Vagina (tissue), 2 donors: ENCODE measurements around the gene SLAMF9. TPM values are rescaled to one million over a fixed set of nuclear protein-coding genes. Genes with fewer than 3 reads are reported as not detected.

ENCODE experiments used
- DNase-seq, 2 donors: peaks; one replicate each; pipeline ENCODE4 v3.0.0-alpha.2; 2017; ENCODE audit errors: extremely low spot score in 2 of 2
- H3K27ac ChIP-seq: fragments of 200-600 bp; sonication (generic); one replicate; pipeline ENCODE4 v1.5.1; 2019
- H3K27me3 ChIP-seq: fragments of 200-600 bp; sonication (generic); one replicate; pipeline ENCODE4 v1.5.1; 2019
- H3K36me3 ChIP-seq, 2 donors: fragments of 200-600 bp; sonication (generic); one replicate each; pipeline ENCODE4 v1.5.1; 2017 to 2019
- H3K4me1 ChIP-seq: fragments of 200-600 bp; sonication (generic); one replicate; pipeline ENCODE4 v1.5.1; 2019
- H3K4me3 ChIP-seq, 2 donors: fragments of 200-600 bp; sonication (generic); 1 replicate in 1 of 2; 2 replicates in 1 of 2; pipeline ENCODE4 v1.5.1; 2016 to 2019
- H3K9me3 ChIP-seq: fragments of 200-600 bp; sonication (generic); one replicate; pipeline ENCODE4 v1.5.1; 2019
- POLR2A ChIP-seq, 2 donors: fragments of 450-650 bp; IDR thresholded peaks; one replicate each; pipeline ENCODE4 v1.6.1; 2017; ENCODE audit warnings: antibody characterized with exemption in 2 of 2, mild to moderate bottlenecking in 2 of 2, moderate library complexity in 2 of 2
- POLR2AphosphoS5 ChIP-seq, 2 donors: sonication (generic); formaldehyde crosslinking; IDR thresholded peaks; one replicate each; pipeline ENCODE4 v1.9.0; 2017; ENCODE audit warnings: antibody characterized with exemption in 2 of 2, mild to moderate bottlenecking in 2 of 2, low read depth in 1 of 2; ENCODE audit not compliant: insufficient read depth in 1 of 2
- intact Hi-C: fragments of 100-400 bp; cut with DNase I; formaldehyde crosslinking; loops from one replicate; pipeline ENCODE4 v1.15.1; 2023
- total RNA-seq: library from RNA; depleted of rRNA; stranded (reverse); fragments of >200 nt; gene quantifications from one replicate; pipeline ENCODE4 v1.2.3, GENCODE V29; 2016
- TF ChIP-seq, protein P1 (sequence below), 3 experiments: fragments of 450-650 bp in 2 of 3; fragments of 200-600 bp in 1 of 3; sonication (generic) in 1 of 3; IDR thresholded peaks; one replicate each; pipeline ENCODE4 v1.5.1; 2017 to 2019; ENCODE audit warnings: antibody characterized with exemption in 3 of 3, mild to moderate bottlenecking in 2 of 3, moderate library complexity in 2 of 3

Gene SLAMF9
- total RNA-seq, 1 donor from 2014 or later: not detected

DNA sequence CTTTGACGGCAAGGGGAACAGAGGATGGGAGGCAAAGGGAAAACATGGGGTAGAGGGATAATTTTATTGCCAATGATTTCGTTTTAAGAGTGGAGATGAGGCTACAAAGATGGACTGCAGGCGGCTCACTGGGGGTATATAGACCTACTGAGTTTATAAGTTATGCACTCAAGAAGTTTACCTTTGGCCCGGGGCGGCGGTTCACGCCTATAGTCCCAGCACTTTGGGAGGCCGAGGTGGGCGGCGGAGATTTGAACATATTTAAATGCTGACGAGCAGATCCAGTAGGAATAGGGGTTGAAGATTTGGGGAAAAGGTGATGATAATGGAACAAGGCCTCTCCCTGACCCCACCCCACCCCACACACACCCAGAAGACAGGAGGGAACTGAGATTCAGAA, 8.1 kb upstream of the SLAMF9 start:
- H3K27me3 ChIP-seq: no peaks in the 10 kb centered on the region
- H3K9me3 ChIP-seq: no peaks in the 10 kb centered on the region
- intact Hi-C loops: no loop called here
- peaks cover 25% of the 10 kb centered on the region for H3K4me1 ChIP-seq
- peak overlapping the region in 1 of 2 donors; percentile 21 for H3K4me3 ChIP-seq
- no peaks in the 10 kb centered on the region for H3K36me3 ChIP-seq
- H3K27ac ChIP-seq: peak overlapping the region; percentile 41
- DNase-seq: no peak
- TF ChIP-seq POLR2AphosphoS5 (IDR thresholded peaks at IDR 0.05; ENCODE audit: insufficient read depth in 1 of 2, low read depth in 1 of 2) (no peak), POLR2A (IDR thresholded peaks at IDR 0.05) (no peak)
- TF ChIP-seq, protein P1, sequence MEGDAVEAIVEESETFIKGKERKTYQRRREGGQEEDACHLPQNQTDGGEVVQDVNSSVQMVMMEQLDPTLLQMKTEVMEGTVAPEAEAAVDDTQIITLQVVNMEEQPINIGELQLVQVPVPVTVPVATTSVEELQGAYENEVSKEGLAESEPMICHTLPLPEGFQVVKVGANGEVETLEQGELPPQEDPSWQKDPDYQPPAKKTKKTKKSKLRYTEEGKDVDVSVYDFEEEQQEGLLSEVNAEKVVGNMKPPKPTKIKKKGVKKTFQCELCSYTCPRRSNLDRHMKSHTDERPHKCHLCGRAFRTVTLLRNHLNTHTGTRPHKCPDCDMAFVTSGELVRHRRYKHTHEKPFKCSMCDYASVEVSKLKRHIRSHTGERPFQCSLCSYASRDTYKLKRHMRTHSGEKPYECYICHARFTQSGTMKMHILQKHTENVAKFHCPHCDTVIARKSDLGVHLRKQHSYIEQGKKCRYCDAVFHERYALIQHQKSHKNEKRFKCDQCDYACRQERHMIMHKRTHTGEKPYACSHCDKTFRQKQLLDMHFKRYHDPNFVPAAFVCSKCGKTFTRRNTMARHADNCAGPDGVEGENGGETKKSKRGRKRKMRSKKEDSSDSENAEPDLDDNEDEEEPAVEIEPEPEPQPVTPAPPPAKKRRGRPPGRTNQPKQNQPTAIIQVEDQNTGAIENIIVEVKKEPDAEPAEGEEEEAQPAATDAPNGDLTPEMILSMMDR (IDR thresholded peaks at IDR 0.05): no peak

DNA sequence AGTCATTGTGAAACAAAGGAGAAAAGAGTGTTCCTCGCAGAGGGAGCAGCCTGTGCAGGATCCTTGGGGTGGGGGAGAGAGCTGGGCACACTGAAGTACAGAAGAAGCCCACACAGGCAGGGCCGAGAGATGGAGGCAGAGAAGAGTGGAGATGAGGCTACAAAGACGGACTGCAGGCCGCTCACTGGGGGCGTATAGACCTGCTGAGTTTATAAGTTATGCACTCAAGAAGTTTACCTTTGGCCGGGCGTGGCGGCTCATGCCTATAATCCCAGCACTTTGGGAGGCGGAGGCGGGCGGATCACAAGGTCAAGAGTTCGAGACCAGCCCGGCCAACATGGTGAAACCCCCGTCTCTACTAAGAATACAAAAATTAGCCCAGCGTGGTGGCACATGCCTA, 7.6 kb upstream of the SLAMF9 start:
- intact Hi-C loops: no loop called here
- peaks cover 25% of the 10 kb centered on the region for H3K4me1 ChIP-seq
- no peaks in the 10 kb centered on the region for H3K27me3 ChIP-seq
- H3K27ac ChIP-seq: peak overlapping the region; percentile 41
- H3K4me3 ChIP-seq: peak overlapping the region in 1 of 2 donors; percentile 21
- no peaks in the 10 kb centered on the region for H3K9me3 ChIP-seq
- H3K36me3 ChIP-seq: no peaks in the 10 kb centered on the region
- no peak for DNase-seq
- TF ChIP-seq POLR2A (IDR thresholded peaks at IDR 0.05) (no peak), POLR2AphosphoS5 (IDR thresholded peaks at IDR 0.05; ENCODE audit: insufficient read depth in 1 of 2, low read depth in 1 of 2) (no peak)
- TF ChIP-seq, protein P1 (IDR thresholded peaks at IDR 0.05): no peak

DNA sequence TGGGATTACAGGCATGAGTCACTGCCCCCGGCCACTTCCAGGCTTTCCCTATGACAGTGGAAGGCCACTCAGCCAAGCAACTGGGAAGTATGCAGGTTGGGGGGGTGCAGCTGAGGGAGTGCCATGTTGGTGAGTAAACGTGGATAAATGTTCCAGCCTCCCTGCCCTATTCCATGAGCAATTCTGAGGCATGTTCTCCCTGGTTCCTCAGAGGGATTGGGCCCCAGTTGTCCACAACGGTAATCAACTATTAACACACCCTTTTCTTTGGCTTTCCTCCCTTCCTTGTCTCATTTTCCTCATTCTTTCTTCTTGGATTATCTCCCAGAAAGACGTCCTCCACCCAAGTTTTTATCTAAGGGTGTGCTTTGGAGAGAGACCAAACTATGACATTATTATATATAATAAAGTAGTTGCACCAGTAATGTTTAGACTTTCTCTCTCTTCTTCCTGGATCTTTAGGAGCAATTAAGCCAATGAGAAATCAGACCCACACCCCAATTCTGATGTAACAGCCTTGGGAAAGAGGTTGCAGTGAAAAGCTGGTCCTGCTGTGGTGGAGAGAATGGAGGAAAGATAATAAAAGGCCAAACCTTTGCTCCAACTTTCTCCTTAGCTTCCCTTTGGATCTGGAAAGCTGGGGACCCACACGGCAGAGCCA, 6.8 kb upstream of the SLAMF9 start:
- DNase-seq: no peak

DNA sequence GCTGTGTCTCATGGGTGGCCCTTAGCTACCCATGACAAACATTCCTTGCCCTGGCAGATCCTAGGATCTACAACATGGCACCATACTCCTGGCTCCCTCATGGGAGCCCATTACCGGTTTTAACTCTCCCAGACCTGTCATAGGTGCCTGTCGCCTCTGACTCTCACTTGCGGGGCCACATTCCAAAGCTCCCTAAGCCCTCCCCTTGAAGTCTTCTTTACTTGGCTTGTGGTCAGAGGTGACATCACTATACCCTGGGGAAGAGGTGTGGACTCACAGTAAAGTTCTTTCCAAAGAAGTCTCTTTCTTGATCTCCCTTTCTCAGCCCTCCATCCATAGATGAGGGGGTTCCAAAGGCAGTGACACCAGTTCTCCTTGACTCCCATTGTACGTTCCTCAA, 5.4 kb upstream of the SLAMF9 start:
- H3K9me3 ChIP-seq: no peaks in the 10 kb centered on the region
- TF ChIP-seq POLR2AphosphoS5 (IDR thresholded peaks at IDR 0.05; ENCODE audit: insufficient read depth in 1 of 2, low read depth in 1 of 2) (no peak), POLR2A (IDR thresholded peaks at IDR 0.05) (no peak)
- TF ChIP-seq, protein P1 (IDR thresholded peaks at IDR 0.05): no peak
- peaks cover 24% of the 10 kb centered on the region for H3K4me1 ChIP-seq
- H3K27me3 ChIP-seq: no peaks in the 10 kb centered on the region
- no peak overlapping the region for H3K4me3 ChIP-seq
- H3K27ac ChIP-seq: no peak overlapping the region
- no peak for DNase-seq
- intact Hi-C loops: no loop called here
- H3K36me3 ChIP-seq: no peaks in the 10 kb centered on the region

More for the DNA sequence above, 6.8 kb upstream of the SLAMF9 start:
- Histone ChIP-seq H3K36me3 (no peaks in the 10 kb centered on the region), H3K27me3 (no peaks in the 10 kb centered on the region), H3K4me3 (peak overlapping the region in 1 of 2 donors; percentile 21), H3K4me1 (peaks cover 25% of the 10 kb centered on the region), H3K27ac (peak overlapping the region; percentile 41), H3K9me3 (no peaks in the 10 kb centered on the region)
- intact Hi-C loops: no loop called here
- TF ChIP-seq, protein P1 (IDR thresholded peaks at IDR 0.05): no peak
- TF ChIP-seq POLR2A (IDR thresholded peaks at IDR 0.05): no peak
- TF ChIP-seq POLR2AphosphoS5 (IDR thresholded peaks at IDR 0.05; ENCODE audit: insufficient read depth in 1 of 2, low read depth in 1 of 2): peak; percentile 37 to 70

DNA sequence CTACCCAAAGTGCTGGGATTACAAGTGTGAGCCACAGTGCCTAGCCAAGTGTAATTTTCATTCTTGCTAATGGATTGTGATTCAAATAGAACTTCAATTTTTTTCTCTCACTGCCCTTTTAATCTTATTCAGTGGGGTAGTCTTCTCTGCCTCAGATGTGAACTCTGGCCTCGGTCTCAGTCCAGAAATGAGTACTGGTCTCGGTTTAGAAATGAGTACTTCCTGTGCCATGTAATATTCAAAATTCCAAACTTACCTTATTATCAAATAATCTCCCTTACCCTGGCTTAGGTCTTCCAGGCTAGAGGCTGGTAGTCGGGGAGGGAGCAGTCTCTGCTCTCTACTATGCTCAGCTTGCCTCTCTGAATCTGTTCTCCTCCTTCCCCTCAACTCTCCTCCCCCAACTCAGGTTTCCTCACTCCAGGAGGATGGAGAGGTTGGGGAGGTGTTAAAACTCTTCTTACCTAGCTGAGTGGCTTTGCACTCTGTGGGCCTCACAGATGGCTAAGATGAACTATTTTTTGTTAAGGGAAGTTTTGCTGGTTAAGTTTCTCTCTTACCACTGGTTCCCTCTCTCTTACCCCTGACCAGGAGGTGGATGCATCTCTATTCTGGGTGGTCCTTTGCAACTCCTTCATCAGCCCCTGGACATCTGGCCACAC, 4.8 kb upstream of the SLAMF9 start:
- intact Hi-C loops: no loop called here
- TF ChIP-seq, protein P1 (IDR thresholded peaks at IDR 0.05): no peak
- TF ChIP-seq POLR2A (IDR thresholded peaks at IDR 0.05): no peak
- TF ChIP-seq POLR2AphosphoS5 (IDR thresholded peaks at IDR 0.05; ENCODE audit: insufficient read depth in 1 of 2, low read depth in 1 of 2): no peak
- Histone ChIP-seq H3K36me3 (no peaks in the 10 kb centered on the region), H3K4me1 (peaks cover 18% of the 10 kb centered on the region), H3K27me3 (no peaks in the 10 kb centered on the region), H3K9me3 (no peaks in the 10 kb centered on the region), H3K27ac (no peak overlapping the region), H3K4me3 (no peak overlapping the region)
- no peak for DNase-seq
